ENCODE results near the gene HMGB4.

The HMGB4 gene

GRCh38 chr1:33872275-33872674, 8.4 kb downstream of the HMGB4 start:
- no peak for DNase-seq (ENCODE audit: low read depth)
- TF ChIP-seq POLR2A (IDR thresholded peaks at IDR 0.05; ENCODE audit: extremely low read depth, insufficient read length) (no peak), CTCF (IDR thresholded peaks at IDR 0.05; ENCODE audit: low read depth, low read length) (no peak), MAX (IDR thresholded peaks at IDR 0.05; ENCODE audit: low read depth, low read length) (no peak), MYC (IDR thresholded peaks at IDR 0.05; ENCODE audit: low read depth, low read length) (no peak)
- no peak overlapping the region for H3K4me3 ChIP-seq (ENCODE audit: low read depth, low read length)

- no peak for TF ChIP-seq POLR2A (IDR thresholded peaks at IDR 0.05; ENCODE audit: extremely low read depth, insufficient read length)
- TF ChIP-seq MAX (IDR thresholded peaks at IDR 0.05; ENCODE audit: low read depth, low read length): no peak
- no peak for TF ChIP-seq CTCF (IDR thresholded peaks at IDR 0.05; ENCODE audit: low read depth, low read length)
- no peak for TF ChIP-seq MYC (IDR thresholded peaks at IDR 0.05; ENCODE audit: low read depth, low read length)
- no peak overlapping the region for H3K4me3 ChIP-seq (ENCODE audit: low read depth, low read length)
- DNase-seq (ENCODE audit: low read depth): no peak
Measured at GRCh38 chr1:33872683-33873082, 8.8 kb downstream of the HMGB4 start.

GRCh38 chr1:33874636-33875035, 10.8 kb downstream of the HMGB4 start:
- H3K4me3 ChIP-seq (ENCODE audit: low read depth, low read length): no peak overlapping the region
- TF ChIP-seq MAX (IDR thresholded peaks at IDR 0.05; ENCODE audit: low read depth, low read length): no peak
- no peak for TF ChIP-seq CTCF (IDR thresholded peaks at IDR 0.05; ENCODE audit: low read depth, low read length)
- TF ChIP-seq POLR2A (IDR thresholded peaks at IDR 0.05; ENCODE audit: extremely low read depth, insufficient read length): no peak
- TF ChIP-seq MYC (IDR thresholded peaks at IDR 0.05; ENCODE audit: low read depth, low read length): no peak
- DNase-seq (ENCODE audit: low read depth): no peak

GRCh38 chr1:33875862-33876261, 12.0 kb downstream of the HMGB4 start:
- no peak overlapping the region for H3K4me3 ChIP-seq (ENCODE audit: low read depth, low read length)
- DNase-seq (ENCODE audit: low read depth): no peak
- no peak for TF ChIP-seq MYC (IDR thresholded peaks at IDR 0.05; ENCODE audit: low read depth, low read length)
- no peak for TF ChIP-seq CTCF (IDR thresholded peaks at IDR 0.05; ENCODE audit: low read depth, low read length)
- TF ChIP-seq POLR2A (IDR thresholded peaks at IDR 0.05; ENCODE audit: extremely low read depth, insufficient read length): no peak
- TF ChIP-seq MAX (IDR thresholded peaks at IDR 0.05; ENCODE audit: low read depth, low read length): no peak

GRCh38 chr1:33876970-33877650, 13.2 kb downstream of the HMGB4 start:
- DNase-seq (ENCODE audit: low read depth): no peak
- no peak for TF ChIP-seq MYC (IDR thresholded peaks at IDR 0.05; ENCODE audit: low read depth, low read length)
- H3K4me3 ChIP-seq (ENCODE audit: low read depth, low read length): no peak overlapping the region

GRCh38 chr1:33878392-33878791, 14.5 kb downstream of the HMGB4 start:
- DNase-seq (ENCODE audit: low read depth): no peak
- TF ChIP-seq MYC (IDR thresholded peaks at IDR 0.05; ENCODE audit: low read depth, low read length) (no peak), MAX (IDR thresholded peaks at IDR 0.05; ENCODE audit: low read depth, low read length) (no peak), CTCF (IDR thresholded peaks at IDR 0.05; ENCODE audit: low read depth, low read length) (no peak), POLR2A (IDR thresholded peaks at IDR 0.05; ENCODE audit: extremely low read depth, insufficient read length) (no peak)
- H3K4me3 ChIP-seq (ENCODE audit: low read depth, low read length): no peak overlapping the region
